ENCODE results near the gene SDHD.

DNA sequence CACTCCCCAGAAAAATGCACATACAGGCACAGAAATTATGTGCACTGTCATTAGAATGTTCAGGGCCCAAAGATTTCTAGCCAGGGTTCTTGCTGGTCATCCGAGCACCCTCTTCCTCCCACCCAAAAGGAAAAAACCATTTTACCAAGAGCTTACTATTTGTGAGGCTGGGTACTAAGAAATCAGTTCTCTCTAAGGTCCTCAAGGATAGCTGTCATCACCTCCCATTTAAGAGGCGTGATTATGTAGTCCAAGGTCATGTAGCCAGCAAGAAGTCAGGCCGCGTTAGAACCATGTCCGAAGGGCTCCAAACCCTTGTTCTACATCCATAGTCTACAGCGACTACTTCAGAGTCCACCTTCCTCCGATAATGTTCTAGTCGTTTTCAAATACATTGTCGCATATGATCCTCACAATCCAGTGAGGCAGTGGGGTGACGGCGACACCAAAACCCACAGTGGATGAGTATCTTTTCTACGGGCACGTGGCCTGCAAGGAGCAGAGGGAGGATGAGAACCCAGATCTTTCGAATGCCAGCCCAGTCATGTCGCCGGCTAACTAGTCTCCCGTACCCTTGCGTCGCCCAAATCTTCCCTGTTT is 751 bp upstream of the SDHD start:
- TF ChIP-seq CTCF (IDR thresholded peaks at IDR 0.05), result no peak
- TF ChIP-seq POLR2A (IDR thresholded peaks at IDR 0.05), result no peak
- no peak for TF ChIP-seq POLR2AphosphoS5 (IDR thresholded peaks at IDR 0.05)

All from gastroesophageal sphincter (tissue), 3 donors.